ENCODE data around the gene CAMK1D. TPM values are rescaled to one million over a fixed set of nuclear protein-coding genes. Genes with fewer than 3 reads are reported as not detected.

Gene CAMK1D
- total RNA-seq, 1 experiment from 2014 or later: 6.3 TPM

DNA sequence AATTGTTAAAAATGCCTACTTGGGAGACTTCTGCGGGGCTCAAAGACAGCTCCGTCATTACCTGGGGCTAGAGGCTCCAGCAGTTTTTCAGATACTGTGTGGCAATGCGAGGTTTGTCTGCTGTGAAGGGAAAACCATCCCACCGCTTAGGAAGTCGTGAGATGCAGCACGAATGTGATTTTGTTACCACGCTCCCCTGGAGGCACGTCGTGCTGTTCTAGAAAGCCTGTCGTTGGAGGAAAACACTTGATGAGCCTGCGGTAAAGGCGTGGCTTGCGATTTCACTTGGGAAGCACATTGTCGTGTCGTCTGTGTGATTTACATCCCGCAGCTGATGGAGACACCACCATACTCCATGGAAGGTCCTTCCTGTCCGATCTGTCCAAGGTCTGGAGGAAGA, 39.3 kb downstream of the CAMK1D start:
- Histone ChIP-seq H3K9ac (ENCODE audit: extremely low read depth, insufficient read length, low read length) (no peak overlapping the region), H3K14ac (ENCODE audit: insufficient read depth, low read length) (no peak overlapping the region), H3K18ac (ENCODE audit: insufficient read length, low read depth, low read length) (no peak overlapping the region), H2AFZ (ENCODE audit: low read length) (no peak overlapping the region), H2BK12ac (ENCODE audit: insufficient read length, low read depth, low read length) (no peak overlapping the region), H3K27me3 (ENCODE audit: insufficient read depth, low read length) (no peaks in the 10 kb centered on the region), H2AK5ac (ENCODE audit: insufficient read length, low read length) (no peak overlapping the region), H4K91ac (ENCODE audit: insufficient read length, low read depth, low read length) (no peak overlapping the region), H3K79me1 (ENCODE audit: insufficient read depth, low read depth, low read length, poor library complexity, severe bottlenecking) (no peaks in the 10 kb centered on the region), H3K23ac (ENCODE audit: insufficient read length, low read depth, low read length) (no peak overlapping the region), H3K9me3 (ENCODE audit: control insufficient read depth, low read depth, low read length) (no peaks in the 10 kb centered on the region), H3K4ac (ENCODE audit: low read depth, low read length) (no peak overlapping the region), H2BK20ac (ENCODE audit: low read depth, low read length, poor library complexity, severe bottlenecking) (no peak overlapping the region), H2BK5ac (ENCODE audit: insufficient read length, low read length) (no peak overlapping the region), H4K8ac (replicated peaks; ENCODE audit: insufficient read length, low read depth, low read length) (no peak overlapping the region), H2BK15ac (ENCODE audit: low read depth, low read length) (no peak overlapping the region), H3K23me2 (ENCODE audit: insufficient read length, low read depth, low read length, poor library complexity, severe bottlenecking) (no peaks in the 10 kb centered on the region), H3K4me2 (ENCODE audit: insufficient read depth, insufficient read length, low read length) (no peak overlapping the region), H4K20me1 (ENCODE audit: control insufficient read depth, insufficient read depth, insufficient read length) (peaks cover 4% of the 10 kb centered on the region), H3T11ph (ENCODE audit: low read length) (no peak overlapping the region), H4K5ac (ENCODE audit: insufficient read length, low read depth, low read length) (no peak overlapping the region), H3K27ac (ENCODE audit: insufficient read length, low read depth, low read length) (no peak overlapping the region), H3K4me1 (ENCODE audit: insufficient read depth, low read length) (0 out of 2 replicates have a peak, but pooled peaks cover 2% of the 10 kb centered on the region), H3K56ac (ENCODE audit: insufficient read length, low read depth, low read length) (no peak overlapping the region), H3K79me2 (ENCODE audit: insufficient read depth, low read length) (no peaks in the 10 kb centered on the region), H2BK120ac (ENCODE audit: low read depth, low read length, poor library complexity, severe bottlenecking) (no peak overlapping the region)
- TF ChIP-seq, protein P1, sequence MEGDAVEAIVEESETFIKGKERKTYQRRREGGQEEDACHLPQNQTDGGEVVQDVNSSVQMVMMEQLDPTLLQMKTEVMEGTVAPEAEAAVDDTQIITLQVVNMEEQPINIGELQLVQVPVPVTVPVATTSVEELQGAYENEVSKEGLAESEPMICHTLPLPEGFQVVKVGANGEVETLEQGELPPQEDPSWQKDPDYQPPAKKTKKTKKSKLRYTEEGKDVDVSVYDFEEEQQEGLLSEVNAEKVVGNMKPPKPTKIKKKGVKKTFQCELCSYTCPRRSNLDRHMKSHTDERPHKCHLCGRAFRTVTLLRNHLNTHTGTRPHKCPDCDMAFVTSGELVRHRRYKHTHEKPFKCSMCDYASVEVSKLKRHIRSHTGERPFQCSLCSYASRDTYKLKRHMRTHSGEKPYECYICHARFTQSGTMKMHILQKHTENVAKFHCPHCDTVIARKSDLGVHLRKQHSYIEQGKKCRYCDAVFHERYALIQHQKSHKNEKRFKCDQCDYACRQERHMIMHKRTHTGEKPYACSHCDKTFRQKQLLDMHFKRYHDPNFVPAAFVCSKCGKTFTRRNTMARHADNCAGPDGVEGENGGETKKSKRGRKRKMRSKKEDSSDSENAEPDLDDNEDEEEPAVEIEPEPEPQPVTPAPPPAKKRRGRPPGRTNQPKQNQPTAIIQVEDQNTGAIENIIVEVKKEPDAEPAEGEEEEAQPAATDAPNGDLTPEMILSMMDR (conservative IDR thresholded peaks at IDR 0.05): no peak
- Mint-ChIP-seq H3K27me3 (ENCODE audit: low read depth) (no peaks in the 10 kb centered on the region; the same call in 1 of the 2 replicates), H3K4me1 (peaks cover 3 to 6% of the 10 kb centered on the region in 2 experiments; a peak in 2 of 4 replicates), H3K27ac (peak overlapping the region in 1 of 3 experiments; percentile 43; a peak in 2 of 7 replicates), H3K9me3 (peaks cover 0 to 2% of the 10 kb centered on the region in 2 experiments; a peak in 2 of 5 replicates), H3K36me3 (ENCODE audit: insufficient read depth in 1 of 3, low read depth in 3 of 3) (no peaks in the 10 kb centered on the region), H3K4me3 (no peak overlapping the region)
- WGBS (ENCODE audit: extremely low coverage, insufficient read length, low lambda C conversion rate): no CpG with 5 or more reads among the region's 17 CpGs
- no peak for DNase-seq

Measured in H9 (cell line).